GM19467 (cell line): ENCODE results near the gene SYNJ2.
"Not testable (repeated sequence)": the region's sequence is repeated elsewhere in the genome, so short reads cannot be mapped to it uniquely, and the experiment has no call there.

Experiments
- ATAC-seq: cut with Tn5 transposase; IDR thresholded peaks from one replicate; pipeline ENCODE4 v1.9.1; 2021; ENCODE audit warnings: mild to moderate bottlenecking, moderate library complexity; ENCODE audit not compliant: unreplicated experiment

The SYNJ2 gene, protein sequence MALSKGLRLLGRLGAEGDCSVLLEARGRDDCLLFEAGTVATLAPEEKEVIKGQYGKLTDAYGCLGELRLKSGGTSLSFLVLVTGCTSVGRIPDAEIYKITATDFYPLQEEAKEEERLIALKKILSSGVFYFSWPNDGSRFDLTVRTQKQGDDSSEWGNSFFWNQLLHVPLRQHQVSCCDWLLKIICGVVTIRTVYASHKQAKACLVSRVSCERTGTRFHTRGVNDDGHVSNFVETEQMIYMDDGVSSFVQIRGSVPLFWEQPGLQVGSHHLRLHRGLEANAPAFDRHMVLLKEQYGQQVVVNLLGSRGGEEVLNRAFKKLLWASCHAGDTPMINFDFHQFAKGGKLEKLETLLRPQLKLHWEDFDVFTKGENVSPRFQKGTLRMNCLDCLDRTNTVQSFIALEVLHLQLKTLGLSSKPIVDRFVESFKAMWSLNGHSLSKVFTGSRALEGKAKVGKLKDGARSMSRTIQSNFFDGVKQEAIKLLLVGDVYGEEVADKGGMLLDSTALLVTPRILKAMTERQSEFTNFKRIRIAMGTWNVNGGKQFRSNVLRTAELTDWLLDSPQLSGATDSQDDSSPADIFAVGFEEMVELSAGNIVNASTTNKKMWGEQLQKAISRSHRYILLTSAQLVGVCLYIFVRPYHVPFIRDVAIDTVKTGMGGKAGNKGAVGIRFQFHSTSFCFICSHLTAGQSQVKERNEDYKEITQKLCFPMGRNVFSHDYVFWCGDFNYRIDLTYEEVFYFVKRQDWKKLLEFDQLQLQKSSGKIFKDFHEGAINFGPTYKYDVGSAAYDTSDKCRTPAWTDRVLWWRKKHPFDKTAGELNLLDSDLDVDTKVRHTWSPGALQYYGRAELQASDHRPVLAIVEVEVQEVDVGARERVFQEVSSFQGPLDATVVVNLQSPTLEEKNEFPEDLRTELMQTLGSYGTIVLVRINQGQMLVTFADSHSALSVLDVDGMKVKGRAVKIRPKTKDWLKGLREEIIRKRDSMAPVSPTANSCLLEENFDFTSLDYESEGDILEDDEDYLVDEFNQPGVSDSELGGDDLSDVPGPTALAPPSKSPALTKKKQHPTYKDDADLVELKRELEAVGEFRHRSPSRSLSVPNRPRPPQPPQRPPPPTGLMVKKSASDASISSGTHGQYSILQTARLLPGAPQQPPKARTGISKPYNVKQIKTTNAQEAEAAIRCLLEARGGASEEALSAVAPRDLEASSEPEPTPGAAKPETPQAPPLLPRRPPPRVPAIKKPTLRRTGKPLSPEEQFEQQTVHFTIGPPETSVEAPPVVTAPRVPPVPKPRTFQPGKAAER (N-terminal part only)

DNA sequence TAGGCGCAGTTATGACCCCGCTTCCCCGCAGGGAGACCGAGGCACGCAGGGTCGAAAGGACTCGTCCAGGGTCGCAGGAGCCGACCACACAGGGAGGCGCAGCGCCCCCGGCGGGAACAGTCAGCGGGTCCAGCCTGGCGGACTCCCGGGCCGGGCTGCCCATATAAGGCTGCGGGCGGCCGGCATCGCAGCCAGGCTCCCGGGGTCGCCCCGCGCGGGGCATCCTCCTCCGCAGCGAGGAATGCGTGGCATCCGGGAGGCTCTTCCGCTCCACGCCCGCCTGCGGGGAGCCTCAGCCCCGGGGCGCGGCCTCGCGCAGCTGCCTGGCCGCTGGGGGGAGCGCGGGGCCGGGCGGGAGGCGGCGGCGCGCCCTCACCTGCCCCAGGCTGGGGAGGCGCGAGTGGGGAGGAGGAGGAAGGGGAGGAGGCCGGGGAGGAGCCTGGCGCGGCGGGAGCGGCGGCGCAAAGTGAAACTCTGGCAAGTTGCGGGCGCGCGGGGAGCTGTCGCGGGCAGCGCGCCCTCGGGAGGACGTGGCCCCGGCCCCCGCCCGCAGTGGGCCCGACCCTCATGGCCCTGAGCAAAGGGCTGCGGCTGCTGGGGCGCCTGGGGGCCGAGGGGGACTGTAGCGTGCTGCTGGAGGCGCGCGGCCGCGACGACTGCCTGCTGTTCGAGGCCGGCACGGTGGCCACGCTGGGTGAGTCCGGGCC, at the start of gene SYNJ2:
Gene SYNJ2 (plus strand): TSS at position 469 of the 707 bp plus-strand sequence. CDS start 99 bp downstream, at position 568.
- ATAC-seq: peak; percentile 78

DNA sequence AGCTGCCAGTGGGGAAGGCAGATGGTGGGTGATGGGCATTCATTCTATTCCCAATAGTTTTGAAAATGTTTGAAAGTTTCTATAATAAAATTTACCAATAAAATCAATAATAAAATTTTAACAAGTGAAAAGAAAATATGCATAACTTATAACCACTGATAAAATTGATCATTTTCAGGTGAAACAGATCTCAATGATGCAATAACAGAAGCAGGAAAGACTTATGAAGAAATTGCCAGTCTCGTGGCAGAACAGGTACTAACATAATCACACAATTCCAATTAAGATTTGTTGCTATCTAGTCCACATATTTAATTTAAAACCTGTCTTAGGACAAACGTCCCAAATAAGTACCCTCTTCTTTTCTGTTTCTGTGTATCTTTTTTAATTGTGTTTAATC, 45.9 kb upstream of the SYNJ2 start:
- ATAC-seq: no peak

DNA sequence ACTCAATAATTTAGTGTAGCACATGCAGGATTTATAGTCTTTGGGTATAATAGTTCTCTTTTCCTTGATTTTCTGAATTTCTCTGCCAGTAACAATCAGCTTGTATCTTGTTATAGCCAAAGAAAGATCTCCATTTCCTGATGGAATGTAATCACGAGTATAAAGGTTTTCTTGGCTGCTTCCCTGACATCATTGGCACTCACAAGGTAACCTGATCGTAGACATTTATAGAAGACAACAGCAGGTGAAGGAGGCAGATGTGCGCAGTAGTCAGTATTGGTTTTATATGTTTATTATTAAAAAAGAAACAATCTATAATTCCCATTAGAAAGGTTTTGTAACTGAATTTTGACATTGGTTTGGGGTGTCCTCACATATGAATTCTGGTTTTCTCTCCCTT, 44.3 kb upstream of the SYNJ2 start:
- ATAC-seq: no peak

DNA sequence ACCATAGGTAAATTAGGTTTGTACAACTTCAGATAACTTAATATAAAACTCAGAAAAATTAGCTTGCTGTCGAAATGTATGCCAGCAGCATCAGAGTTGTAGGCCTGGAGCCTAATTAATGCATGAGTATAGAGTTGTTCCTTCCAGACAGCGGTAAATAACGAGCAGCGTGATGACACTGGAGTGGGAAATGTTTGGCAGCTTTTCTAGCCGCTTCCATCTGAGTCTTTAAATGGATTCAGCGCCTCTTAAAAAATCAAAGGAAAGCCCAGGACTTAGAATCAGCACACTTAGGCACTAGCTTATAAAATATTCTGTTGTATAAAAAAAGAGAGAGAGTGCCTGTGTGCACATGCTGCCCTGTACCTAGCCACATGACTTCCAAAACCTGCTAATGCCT, 43.7 kb upstream of the SYNJ2 start:
- no peak for ATAC-seq

DNA sequence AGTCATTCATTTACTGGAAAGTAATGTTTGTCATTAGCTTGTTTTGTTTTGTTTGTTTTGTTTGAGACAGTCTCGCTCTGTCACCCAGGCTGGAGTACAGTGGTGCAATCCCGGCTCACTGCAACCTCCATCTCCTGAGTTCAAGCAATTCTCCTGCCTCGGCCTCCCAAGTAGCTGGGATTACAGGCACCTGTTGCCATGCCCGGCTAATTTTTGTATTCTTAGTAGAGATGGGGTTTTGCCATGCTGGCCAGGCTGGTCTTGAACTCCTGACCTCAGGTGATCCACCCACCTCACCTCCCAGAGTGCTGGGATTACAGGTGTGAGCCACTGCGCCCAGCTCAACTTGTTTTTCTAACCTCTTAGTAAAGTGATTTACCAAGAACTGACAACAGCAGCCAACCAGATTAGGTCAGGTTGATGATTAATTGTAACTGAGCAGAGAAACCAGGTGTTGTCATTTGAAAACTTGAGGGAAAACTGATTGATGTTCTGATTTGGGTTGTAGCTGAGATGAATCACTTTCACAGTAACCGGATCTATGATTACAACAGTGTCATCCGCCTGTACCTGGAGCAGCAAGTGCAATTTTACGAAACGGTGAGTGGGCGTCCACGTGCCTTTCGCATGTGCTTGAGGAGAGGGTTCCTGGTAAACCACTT, 41.2 kb upstream of the SYNJ2 start:
- not testable (repeated sequence) for ATAC-seq

DNA sequence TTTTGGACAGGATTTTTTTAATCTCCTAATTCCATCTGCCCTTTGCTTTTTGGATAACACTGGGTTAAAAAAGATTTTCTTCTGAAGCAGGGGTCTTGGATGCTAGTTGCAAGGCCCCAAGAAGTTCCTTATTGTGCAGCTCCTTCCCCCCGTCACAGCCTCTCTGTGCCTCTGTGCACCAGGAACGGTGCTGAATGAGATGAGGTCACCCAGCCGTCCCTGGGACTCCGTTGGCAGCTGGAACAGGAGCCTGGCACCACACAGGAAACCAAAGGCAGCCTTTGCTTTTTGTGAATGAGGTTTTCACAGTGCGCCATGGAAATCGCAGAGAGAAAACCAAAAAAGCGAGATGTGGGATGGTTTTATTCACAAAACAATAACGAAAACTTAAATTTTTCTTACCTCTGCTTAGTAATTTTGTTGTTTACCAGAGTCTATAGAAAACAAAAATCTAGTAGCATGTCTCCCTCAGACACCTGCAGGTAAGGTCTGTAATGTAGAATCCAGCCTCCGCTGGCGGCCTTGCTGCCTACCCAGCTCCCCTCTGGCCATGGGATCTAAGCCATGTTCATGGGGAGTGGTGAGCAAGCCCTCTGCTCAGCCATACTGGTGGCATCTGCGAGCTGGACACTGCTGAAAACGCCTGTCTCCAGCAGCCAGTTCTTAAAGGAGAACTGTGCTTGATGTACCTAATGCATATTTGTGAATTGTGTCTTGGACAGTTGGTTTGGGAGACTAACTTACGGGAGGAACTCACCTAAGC, 40.4 kb upstream of the SYNJ2 start:
- no peak for ATAC-seq

DNA sequence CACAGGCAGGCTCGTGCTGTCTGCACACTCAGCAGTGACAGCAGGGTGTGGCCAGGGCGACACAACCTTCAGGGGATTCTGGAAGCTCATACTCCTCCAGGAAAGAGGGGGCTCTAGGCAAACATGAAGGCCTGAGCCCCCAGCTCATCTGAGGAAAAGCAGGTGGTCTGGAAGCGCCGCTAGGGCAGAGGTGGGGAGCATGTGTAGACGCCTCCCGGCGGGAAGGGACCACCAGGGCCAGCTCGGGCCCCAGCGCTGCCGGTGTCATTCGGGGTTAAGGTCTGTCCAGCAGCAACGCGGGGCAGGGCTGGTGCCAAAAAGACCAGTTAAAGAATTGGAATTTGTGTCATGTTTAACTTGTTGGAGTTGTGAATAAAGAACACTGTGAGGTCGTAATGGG, 39.3 kb upstream of the SYNJ2 start:
- ATAC-seq: no peak

DNA sequence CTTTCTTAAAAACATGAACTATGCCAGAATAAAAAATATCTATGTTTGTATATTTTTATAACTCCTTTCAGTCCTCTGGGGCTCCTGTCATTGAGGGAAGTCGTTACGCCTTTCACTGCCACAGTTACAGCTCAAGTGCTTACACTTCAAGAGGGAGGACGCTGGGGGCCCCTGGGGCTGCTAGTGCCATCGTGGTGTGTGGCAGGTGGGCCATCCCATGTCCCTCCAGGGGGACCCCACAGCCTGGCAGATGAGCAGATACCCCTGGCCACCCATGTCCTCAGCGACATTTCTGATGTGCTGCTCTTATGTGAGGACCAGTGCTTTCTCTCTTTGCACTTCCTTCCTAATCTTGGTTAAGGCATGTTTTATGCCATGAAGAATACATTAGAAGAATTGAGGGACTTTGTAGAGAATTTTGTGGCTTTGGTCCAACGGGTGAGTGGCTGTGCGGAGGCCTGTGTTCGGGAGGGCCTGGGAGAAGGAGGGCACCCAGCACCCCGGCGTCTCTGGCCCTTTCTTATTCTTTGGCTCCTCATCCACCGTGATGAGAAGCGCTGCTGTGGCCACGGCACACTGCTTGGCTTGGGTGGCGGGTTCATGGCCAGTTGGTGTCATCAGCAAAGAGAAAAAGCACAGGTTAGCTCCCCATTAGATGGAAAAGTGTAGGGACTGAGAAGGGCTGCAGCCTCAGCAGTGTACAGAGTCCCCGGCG, 38.3 kb upstream of the SYNJ2 start:
- ATAC-seq: no peak

DNA sequence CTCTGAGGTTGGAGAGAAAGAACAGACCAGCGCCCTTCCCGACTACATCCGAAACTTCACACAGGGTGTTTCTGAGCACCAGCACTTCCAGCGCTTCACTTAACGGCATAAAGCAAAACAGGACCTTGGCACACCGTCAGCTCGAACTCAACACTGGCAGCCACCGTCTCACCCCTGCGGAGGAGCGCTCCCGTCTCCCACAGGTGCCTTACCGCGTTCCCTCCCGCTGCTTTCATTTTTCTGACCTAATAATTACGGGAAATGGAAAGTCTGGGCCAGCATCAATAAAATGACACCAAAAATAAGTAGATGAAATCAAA, 37.7 kb upstream of the SYNJ2 start:
- ATAC-seq: no peak

DNA sequence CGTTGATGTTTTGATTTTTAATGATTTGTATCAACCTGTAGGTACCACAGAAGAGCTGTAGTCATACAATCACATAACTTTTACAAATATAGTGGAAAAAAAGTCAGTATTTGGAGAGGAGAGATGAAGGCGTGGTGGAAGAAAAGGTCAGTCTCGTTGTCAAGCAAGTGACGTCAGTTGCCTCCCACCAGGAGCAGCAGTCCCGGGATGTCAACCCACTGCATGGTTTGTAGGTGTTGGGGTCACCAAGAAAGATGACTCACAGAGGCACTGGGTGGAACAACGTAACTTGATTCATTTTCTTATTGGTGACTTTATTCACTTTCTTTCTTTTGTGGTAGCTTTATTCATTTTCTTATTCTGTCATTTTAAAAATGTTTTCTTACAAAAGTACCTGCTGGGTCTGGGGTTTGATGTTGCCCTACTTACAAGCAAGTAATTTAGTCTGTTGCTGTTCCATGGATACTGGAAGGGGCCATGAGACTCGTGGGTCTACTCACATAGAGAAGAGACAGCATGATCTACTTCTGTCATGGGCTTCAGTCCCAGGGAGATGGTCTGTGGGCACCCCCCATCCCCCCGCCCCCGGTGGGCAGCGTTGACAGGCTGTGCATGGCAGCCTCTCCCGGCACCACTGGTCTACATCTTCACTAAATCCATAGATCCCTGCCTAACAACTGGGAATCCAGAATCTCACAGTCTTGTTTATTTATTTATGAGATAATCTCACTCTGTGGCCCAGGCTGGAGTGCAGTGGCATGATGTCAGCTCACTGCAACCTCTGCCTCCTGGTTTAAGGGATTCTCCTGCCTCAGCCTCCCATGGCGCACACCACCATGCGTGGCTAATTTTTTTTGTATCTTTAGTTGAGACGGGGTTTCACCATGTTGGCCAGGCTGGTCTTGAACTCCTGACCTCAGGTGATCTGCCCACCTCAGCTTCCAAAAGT, 36.4 kb upstream of the SYNJ2 start:
- no peak for ATAC-seq

DNA sequence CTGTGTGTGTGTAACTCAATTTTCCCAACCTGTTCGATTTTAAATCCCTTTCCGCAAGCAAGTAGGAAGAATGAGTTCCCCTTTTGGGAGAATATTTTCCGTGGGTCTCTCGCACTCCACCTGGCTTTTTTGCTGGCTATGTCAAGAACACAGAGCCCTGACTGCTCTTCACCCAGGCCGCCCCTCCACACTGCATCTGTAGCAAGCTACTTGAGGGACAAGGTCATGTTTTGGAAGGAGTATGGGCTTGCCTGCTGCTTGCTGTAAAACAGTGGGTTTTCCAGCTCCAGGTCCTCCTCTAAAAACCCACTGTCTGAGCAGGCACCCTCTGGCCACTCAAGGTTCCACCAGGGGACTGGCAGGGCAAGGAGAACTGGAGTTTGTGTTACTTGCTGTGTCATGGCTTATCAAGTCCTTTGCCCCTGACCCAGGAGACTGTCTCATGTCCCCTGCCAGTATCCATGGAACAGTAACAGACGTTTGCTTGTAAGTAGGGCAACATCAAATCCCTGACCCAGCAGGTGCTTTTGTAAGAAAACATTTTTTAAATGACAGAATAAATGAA, 35.5 kb upstream of the SYNJ2 start:
- ATAC-seq: no peak

DNA sequence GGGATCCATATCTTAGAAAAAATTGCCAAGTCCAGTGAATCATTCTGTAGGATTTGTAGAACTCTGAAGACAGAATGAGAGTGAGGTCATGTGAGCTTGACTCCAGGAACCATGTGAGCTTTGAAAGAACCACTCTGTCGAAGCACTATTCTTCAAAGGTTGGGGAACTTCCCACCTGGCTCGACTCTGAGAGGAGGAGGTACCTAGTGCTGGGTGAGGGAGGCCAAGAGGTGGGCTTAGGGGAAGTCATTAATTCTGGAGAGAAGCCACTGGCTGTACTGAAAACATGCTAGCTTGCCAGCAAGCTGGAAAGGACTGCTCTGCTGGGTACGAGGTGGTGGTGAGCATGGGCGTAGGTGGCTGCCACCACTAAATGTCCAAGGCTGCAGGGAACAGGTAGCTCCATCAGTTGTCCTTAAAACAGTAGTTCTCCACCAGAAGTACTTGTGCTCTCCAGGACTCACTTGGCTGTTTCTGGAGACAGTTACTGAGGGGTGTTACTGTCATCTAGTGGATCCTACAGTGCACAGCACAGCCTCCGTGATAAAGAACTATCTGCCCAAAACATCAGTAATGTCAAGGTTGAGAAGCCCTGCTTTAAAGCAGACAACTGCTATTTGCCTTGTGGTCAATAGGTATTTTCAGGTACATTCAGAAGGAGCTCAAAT, 34.7 kb upstream of the SYNJ2 start:
- ATAC-seq: no peak

DNA sequence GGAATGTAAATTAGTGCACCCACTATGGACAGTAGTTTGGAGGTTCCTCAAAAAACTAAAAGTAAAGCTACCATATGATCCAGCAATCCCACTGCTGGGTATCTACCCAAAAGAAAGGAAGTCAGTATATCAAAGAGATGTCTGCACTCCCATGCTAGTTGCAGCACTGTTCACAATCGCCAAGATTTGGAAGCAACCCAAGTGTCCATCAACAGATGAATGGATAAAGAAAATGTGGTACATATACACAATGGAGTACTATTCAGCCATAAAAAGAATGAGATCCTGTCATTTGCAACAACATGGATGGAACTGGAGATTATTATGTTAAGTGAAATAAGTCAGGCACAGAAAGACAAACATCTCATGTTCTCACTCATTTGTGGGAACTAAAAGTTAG, 30.8 kb upstream of the SYNJ2 start:
- not testable (repeated sequence) for ATAC-seq

DNA sequence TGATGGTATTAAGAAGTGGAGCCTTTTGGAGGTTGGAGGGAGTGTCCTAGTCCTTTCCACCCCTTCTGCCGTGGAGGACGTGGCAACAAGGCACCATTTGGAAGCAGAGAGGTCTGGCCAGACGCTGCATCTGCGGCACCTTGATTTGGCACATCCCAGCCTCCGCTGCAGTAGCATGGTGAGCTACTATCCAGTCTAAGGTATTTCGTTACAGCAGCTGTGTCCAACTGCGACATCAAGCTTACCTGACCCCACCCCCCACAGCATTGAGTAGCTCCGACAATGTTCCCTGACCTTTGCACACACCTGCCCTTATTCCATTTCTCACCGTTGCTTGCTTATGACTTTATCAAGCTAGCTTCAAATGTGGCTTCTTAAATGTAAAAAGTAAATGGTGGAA, 29.8 kb upstream of the SYNJ2 start:
- no peak for ATAC-seq

DNA sequence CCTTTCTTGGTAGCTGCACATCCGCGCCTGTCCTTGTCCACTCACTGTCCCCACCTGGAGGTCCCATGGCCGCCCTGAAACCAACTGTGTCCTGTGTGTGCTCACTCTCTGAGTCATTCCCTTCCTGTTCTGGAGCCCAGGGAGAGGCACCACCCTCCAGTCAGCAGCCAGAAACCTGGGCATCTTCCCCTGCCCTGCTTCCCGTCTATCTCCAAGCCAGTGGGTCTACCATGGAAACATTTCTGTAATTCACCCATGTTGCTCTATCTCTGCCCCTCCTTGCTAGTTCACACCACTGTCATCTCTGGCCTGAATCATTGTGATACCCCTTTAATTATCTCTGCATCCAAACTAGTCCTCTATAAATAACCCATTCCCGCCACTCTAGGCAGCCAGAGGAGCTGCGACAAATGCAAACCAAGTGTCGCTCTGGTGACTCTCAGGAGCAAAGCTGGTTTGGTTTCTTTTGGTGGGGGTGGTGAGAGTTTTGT, 28.8 kb upstream of the SYNJ2 start:
- ATAC-seq: no peak

DNA sequence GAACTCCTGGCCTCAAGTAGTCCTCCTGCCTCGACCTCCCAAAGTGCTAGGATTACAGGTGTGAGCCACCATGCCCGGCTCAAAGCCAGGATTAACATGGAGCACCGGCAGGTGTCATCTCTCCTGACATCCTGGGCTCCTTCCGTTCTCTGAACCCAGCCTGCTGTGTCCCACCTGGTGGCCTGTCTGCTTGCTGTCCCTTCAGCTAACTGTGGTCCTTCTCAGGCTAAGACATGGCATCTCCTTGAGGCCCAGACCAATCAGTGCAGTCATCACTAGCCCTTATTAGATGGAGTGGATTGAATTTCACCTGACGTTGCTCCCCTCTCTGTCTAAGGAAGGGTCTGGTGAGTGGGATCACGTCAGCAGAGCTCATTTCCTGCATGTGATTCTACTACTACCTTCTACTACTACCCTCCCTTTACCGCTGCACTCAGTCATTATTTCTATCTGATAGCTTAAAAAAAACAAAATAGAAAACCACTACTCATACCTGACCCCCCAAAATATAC, 28.0 kb upstream of the SYNJ2 start:
- no peak for ATAC-seq
